HAP-1 (cell line): ENCODE measurements around the gene DNM2.

Experiments used
- DNase-seq, 2 experiments: peaks; one replicate each; pipeline ENCODE4 v3.0.0-alpha.2; 2016 to 2020; ENCODE audit warnings: low spot score in 2 of 2
- H3K27me3 ChIP-seq: fragments of 250-450 bp; sonication (Bioruptor Pico); 2 replicates; pipeline ENCODE4 v1.5.1; 2020; ENCODE audit warnings: low read depth, mild to moderate bottlenecking, moderate library complexity
- H3K36me3 ChIP-seq: fragments of 250-450 bp; sonication (Bioruptor Pico); replicated peaks from 2 replicates; pipeline ENCODE4 v1.5.1; 2020; ENCODE audit warnings: mild to moderate bottlenecking
- H3K4me1 ChIP-seq: fragments of 250-450 bp; sonication (Bioruptor Pico); 2 replicates; pipeline ENCODE4 v1.5.1; 2020; ENCODE audit warnings: mild to moderate bottlenecking
- H3K4me3 ChIP-seq: fragments of 250-450 bp; sonication (Bioruptor Pico); 2 replicates; pipeline ENCODE4 v1.5.1; 2020; ENCODE audit warnings: mild to moderate bottlenecking, moderate library complexity
- H3K9me3 ChIP-seq: fragments of 250-450 bp; sonication (Bioruptor Pico); 2 replicates; pipeline ENCODE4 v1.5.1; 2020; ENCODE audit warnings: mild to moderate bottlenecking, moderate library complexity
- in situ Hi-C: fragments of 300-500 bp; cut with MboI; formaldehyde crosslinking; loops from 3 replicates; pipeline ENCODE4 v1.14.3; 2020; ENCODE audit warnings: low sequenced_read_pairs, inconsistent platforms, mixed read lengths

The DNM2 gene

DNA sequence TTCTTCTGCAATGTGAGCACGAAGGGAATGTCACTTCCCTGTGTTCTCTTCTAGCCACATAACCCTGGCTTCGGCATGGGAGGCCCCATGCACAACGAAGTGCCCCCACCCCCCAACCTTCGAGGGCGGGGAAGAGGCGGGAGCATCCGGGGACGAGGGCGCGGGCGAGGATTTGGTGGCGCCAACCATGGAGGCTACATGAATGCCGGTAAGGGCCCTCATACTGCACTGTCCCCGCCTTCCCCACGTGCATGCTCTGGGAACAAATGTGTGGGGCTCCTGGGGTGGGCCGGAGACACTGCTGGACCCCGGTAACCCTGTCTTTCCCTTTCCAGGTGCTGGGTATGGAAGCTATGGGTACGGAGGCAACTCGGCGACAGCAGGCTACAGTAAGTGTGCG lies 34.3 kb upstream of the DNM2 start:
- Histone ChIP-seq H3K27me3 (no peaks in the 10 kb centered on the region), H3K4me1 (no peaks in the 10 kb centered on the region), H3K4me3 (no peak overlapping the region), H3K9me3 (no peaks in the 10 kb centered on the region), H3K36me3 (peaks cover 95% of the 10 kb centered on the region)
- in situ Hi-C loops = no loop called here
- no peak for DNase-seq

GRCh38 chr19:10685210-10685609 lies 32.7 kb upstream of the DNM2 start:
- no peaks in the 10 kb centered on the region for H3K9me3 ChIP-seq
- in situ Hi-C loops = no loop called here
- peaks cover 95% of the 10 kb centered on the region for H3K36me3 ChIP-seq
- DNase-seq = no peak
- H3K4me3 ChIP-seq = no peak overlapping the region
- H3K4me1 ChIP-seq = no peaks in the 10 kb centered on the region
- no peaks in the 10 kb centered on the region for H3K27me3 ChIP-seq

GRCh38 chr19:10686193-10686592 lies 31.7 kb upstream of the DNM2 start:
- no peaks in the 10 kb centered on the region for H3K9me3 ChIP-seq
- in situ Hi-C loops = no loop called here
- DNase-seq = no peak
- H3K4me1 ChIP-seq = no peaks in the 10 kb centered on the region
- no peak overlapping the region for H3K4me3 ChIP-seq
- no peaks in the 10 kb centered on the region for H3K27me3 ChIP-seq
- H3K36me3 ChIP-seq = peaks cover 95% of the 10 kb centered on the region

DNA sequence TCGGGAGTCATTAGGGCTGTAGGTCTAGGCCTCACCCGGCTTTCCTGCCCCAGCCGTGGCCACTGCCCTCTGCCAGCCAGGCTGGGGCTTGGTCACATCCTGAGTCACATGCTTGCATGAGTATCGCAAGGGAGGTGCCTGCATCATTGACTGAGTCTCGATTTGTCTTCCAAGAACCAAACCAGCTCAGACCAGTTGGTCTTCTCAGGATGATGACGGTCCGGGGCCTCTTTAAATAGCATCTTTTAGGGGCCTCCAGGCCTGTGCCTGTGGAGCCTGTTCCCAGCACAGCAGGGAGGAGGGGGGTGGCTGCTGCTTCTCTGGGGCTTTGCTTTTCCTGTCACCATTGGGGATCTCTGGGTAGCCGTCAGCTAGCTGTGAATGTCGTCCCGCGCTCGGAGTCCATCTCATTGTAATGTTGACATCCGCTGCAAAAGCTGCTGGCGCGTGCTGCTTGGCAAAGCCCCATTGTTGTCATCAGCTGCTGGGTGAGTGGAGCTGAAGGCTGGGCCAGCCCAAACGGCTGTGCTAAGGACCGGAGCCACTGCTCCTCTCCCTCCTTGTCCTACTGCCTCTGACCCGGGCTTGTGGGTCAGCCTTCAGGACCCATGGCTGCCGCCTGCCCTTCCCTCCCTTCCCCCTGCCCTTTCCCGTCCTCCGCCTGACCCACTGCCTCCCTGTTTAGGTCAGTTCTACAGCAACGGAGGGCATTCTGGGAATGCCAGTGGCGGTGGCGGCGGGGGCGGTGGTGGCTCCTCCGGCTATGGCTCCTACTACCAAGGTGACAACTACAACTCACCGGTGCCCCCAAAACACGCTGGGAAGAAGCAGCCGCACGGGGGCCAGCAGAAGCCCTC lies 31.0 kb upstream of the DNM2 start:
- no peak overlapping the region for H3K4me3 ChIP-seq
- peaks cover 92% of the 10 kb centered on the region for H3K36me3 ChIP-seq
- no peak for DNase-seq
- no peaks in the 10 kb centered on the region for H3K4me1 ChIP-seq
- in situ Hi-C loops = no loop called here
- no peaks in the 10 kb centered on the region for H3K9me3 ChIP-seq
- no peaks in the 10 kb centered on the region for H3K27me3 ChIP-seq

- Histone ChIP-seq H3K4me3 (no peak overlapping the region), H3K4me1 (no peaks in the 10 kb centered on the region), H3K27me3 (no peaks in the 10 kb centered on the region), H3K9me3 (no peaks in the 10 kb centered on the region), H3K36me3 (peaks cover 84% of the 10 kb centered on the region)
- in situ Hi-C loops = no loop called here
- no peak for DNase-seq
Observed at GRCh38 chr19:10687518-10688288, 30.2 kb upstream of the DNM2 start.

- no peak for DNase-seq
- Histone ChIP-seq H3K4me3 (no peak overlapping the region), H3K9me3 (no peaks in the 10 kb centered on the region), H3K36me3 (peaks cover 74% of the 10 kb centered on the region), H3K4me1 (no peaks in the 10 kb centered on the region), H3K27me3 (no peaks in the 10 kb centered on the region)
- in situ Hi-C loops = no loop called here
Observed at GRCh38 chr19:10688545-10689280, 29.2 kb upstream of the DNM2 start.

GRCh38 chr19:10690341-10690781 lies 27.5 kb upstream of the DNM2 start:
- Histone ChIP-seq H3K4me1 (peaks cover 8% of the 10 kb centered on the region), H3K4me3 (no peak overlapping the region), H3K36me3 (peaks cover 58% of the 10 kb centered on the region), H3K27me3 (no peaks in the 10 kb centered on the region), H3K9me3 (no peaks in the 10 kb centered on the region)
- in situ Hi-C loops = no loop called here
- no peak for DNase-seq

- in situ Hi-C loops = no loop called here
- H3K9me3 ChIP-seq = no peaks in the 10 kb centered on the region
Observed at GRCh38 chr19:10691178-10691881, 26.5 kb upstream of the DNM2 start.

GRCh38 chr19:10691883-10692282 lies 26.0 kb upstream of the DNM2 start:
- H3K4me1 ChIP-seq = peaks cover 10% of the 10 kb centered on the region
- no peaks in the 10 kb centered on the region for H3K27me3 ChIP-seq
- in situ Hi-C loops = no loop called here
- no peak overlapping the region for H3K4me3 ChIP-seq
- H3K9me3 ChIP-seq = no peaks in the 10 kb centered on the region
- peaks cover 45% of the 10 kb centered on the region for H3K36me3 ChIP-seq
- no peak for DNase-seq

More at GRCh38 chr19:10691178-10691881, 26.5 kb upstream of the DNM2 start:
- Histone ChIP-seq H3K36me3 (peaks cover 51% of the 10 kb centered on the region), H3K4me3 (no peak overlapping the region), H3K4me1 (peaks cover 10% of the 10 kb centered on the region), H3K27me3 (no peaks in the 10 kb centered on the region)
- DNase-seq = no peak

GRCh38 chr19:10692673-10693264 lies 25.1 kb upstream of the DNM2 start:
- Histone ChIP-seq H3K27me3 (no peaks in the 10 kb centered on the region), H3K4me1 (peaks cover 10% of the 10 kb centered on the region), H3K9me3 (no peaks in the 10 kb centered on the region), H3K36me3 (peaks cover 39% of the 10 kb centered on the region), H3K4me3 (no peak overlapping the region)
- DNase-seq = no peak
- in situ Hi-C loops = no loop called here

GRCh38 chr19:10694706-10695307 lies 23.1 kb upstream of the DNM2 start:
- Histone ChIP-seq H3K9me3 (no peaks in the 10 kb centered on the region), H3K36me3 (peaks cover 19% of the 10 kb centered on the region), H3K4me3 (no peak overlapping the region), H3K27me3 (no peaks in the 10 kb centered on the region), H3K4me1 (peaks cover 10% of the 10 kb centered on the region)
- in situ Hi-C loops = no loop called here
- DNase-seq = no peak

- no peaks in the 10 kb centered on the region for H3K27me3 ChIP-seq
- peaks cover 10% of the 10 kb centered on the region for H3K36me3 ChIP-seq
- peak overlapping the region; percentile 15 for H3K4me3 ChIP-seq
- peaks cover 10% of the 10 kb centered on the region for H3K4me1 ChIP-seq
- no peaks in the 10 kb centered on the region for H3K9me3 ChIP-seq
- peak; percentile 94 to 97 for DNase-seq
- in situ Hi-C loops = no loop called here
Observed at GRCh38 chr19:10695401-10696398, 22.2 kb upstream of the DNM2 start.
